ENCODE measurements around the gene SMARCA2.

The SMARCA2 gene

GRCh38 chr9:2227144-2227867 lies 212.2 kb downstream of the SMARCA2 start:
- DNase-seq = no peak

- peak in 1 of 2 donors; percentile 24 for DNase-seq
These were observed 213.0 kb downstream of the SMARCA2 start for GRCh38 chr9:2228132-2228531.

- no peak for DNase-seq
These were observed 213.5 kb downstream of the SMARCA2 start for GRCh38 chr9:2228641-2229040.

GRCh38 chr9:2229109-2229721 lies 214.1 kb downstream of the SMARCA2 start:
- no peak for DNase-seq

- no peak for DNase-seq
These were observed 215.2 kb downstream of the SMARCA2 start for GRCh38 chr9:2230362-2230761.

- no peak for DNase-seq
These were observed 216.0 kb downstream of the SMARCA2 start for GRCh38 chr9:2231101-2231500.

- no peak for DNase-seq
These were observed 216.7 kb downstream of the SMARCA2 start for GRCh38 chr9:2231829-2232228.

- DNase-seq = no peak
These were observed 218.1 kb downstream of the SMARCA2 start for GRCh38 chr9:2233274-2233673.

GRCh38 chr9:2234371-2234893 lies 219.3 kb downstream of the SMARCA2 start:
- no peak for DNase-seq

- no peak for DNase-seq
These were observed 220.5 kb downstream of the SMARCA2 start for GRCh38 chr9:2235623-2236022.

GRCh38 chr9:2236850-2237249 lies 221.7 kb downstream of the SMARCA2 start:
- DNase-seq = no peak

- no peak for DNase-seq
These were observed 226.3 kb downstream of the SMARCA2 start for GRCh38 chr9:2241461-2241835.

GRCh38 chr9:2241836-2242741 lies 226.9 kb downstream of the SMARCA2 start:
- DNase-seq = peak; percentile 63 to 76

- DNase-seq = no peak
These were observed 227.7 kb downstream of the SMARCA2 start for GRCh38 chr9:2242831-2243330.
